GM18517 (cell line): ENCODE data around the gene CKAP2.
"Not testable (repeated sequence)": the region's sequence is repeated elsewhere in the genome, so short reads cannot be mapped to it uniquely, and the experiment has no call there.

ENCODE experiments used
- ATAC-seq: cut with Tn5 transposase; IDR thresholded peaks from one replicate; pipeline ENCODE4 v1.9.1; 2021; ENCODE audit warnings: mild to moderate bottlenecking, moderate library complexity; ENCODE audit not compliant: unreplicated experiment

The CKAP2 gene

GRCh38 chr13:52451135-52451804, 4.0 kb upstream of the CKAP2 start:
- ATAC-seq, result no peak

- no peak for ATAC-seq
These were observed 2.8 kb upstream of the CKAP2 start for GRCh38 chr13:52452470-52452869.

GRCh38 chr13:52454459-52454819, 839 bp upstream of the CKAP2 start:
- ATAC-seq, result peak; percentile 41

GRCh38 chr13:52455677-52456041, 381 bp downstream of the CKAP2 start:
- peak; percentile 23 for ATAC-seq

- no peak for ATAC-seq
These were observed 4.4 kb downstream of the CKAP2 start for GRCh38 chr13:52459668-52460067.

GRCh38 chr13:52461265-52461664, 6.0 kb downstream of the CKAP2 start:
- ATAC-seq, result no peak

- ATAC-seq, result no peak
These were observed 8.2 kb downstream of the CKAP2 start for GRCh38 chr13:52463526-52463925.

GRCh38 chr13:52468487-52468886, 13.2 kb downstream of the CKAP2 start:
- not testable (repeated sequence) for ATAC-seq

- ATAC-seq, result not testable (repeated sequence)
These were observed 25.6 kb downstream of the CKAP2 start for GRCh38 chr13:52480677-52481428.

- ATAC-seq, result not testable (repeated sequence)
These were observed 31.8 kb downstream of the CKAP2 start for GRCh38 chr13:52487078-52487477.

GRCh38 chr13:52488763-52489162, 33.5 kb downstream of the CKAP2 start:
- not testable (repeated sequence) for ATAC-seq

- not testable (repeated sequence) for ATAC-seq
These were observed 35.7 kb downstream of the CKAP2 start for GRCh38 chr13:52491015-52491414.

- not testable (repeated sequence) for ATAC-seq
These were observed 39.0 kb downstream of the CKAP2 start for GRCh38 chr13:52494241-52494640.

- not testable (repeated sequence) for ATAC-seq
These were observed 42.7 kb downstream of the CKAP2 start for GRCh38 chr13:52497979-52498378.

GRCh38 chr13:52502277-52502676, 47.0 kb downstream of the CKAP2 start:
- ATAC-seq, result not testable (repeated sequence)

- not testable (repeated sequence) for ATAC-seq
These were observed 50.6 kb downstream of the CKAP2 start for GRCh38 chr13:52505843-52506242.

- ATAC-seq, result not testable (repeated sequence)
These were observed 54.3 kb downstream of the CKAP2 start for GRCh38 chr13:52509532-52509931.

GRCh38 chr13:52510221-52510797, 55.0 kb downstream of the CKAP2 start:
- ATAC-seq, result not testable (repeated sequence)

GRCh38 chr13:52511598-52511997, 56.3 kb downstream of the CKAP2 start:
- not testable (repeated sequence) for ATAC-seq

GRCh38 chr13:52513957-52514596, 58.8 kb downstream of the CKAP2 start:
- ATAC-seq, result not testable (repeated sequence)

GRCh38 chr13:52523323-52523722, 68.0 kb downstream of the CKAP2 start:
- not testable (repeated sequence) for ATAC-seq
